ENCODE results near the gene LGALS13.
A peak's percentile ranks its signal among the peaks of the same experiment; 100 is the strongest.
"Not testable (repeated sequence)": the region's sequence is repeated elsewhere in the genome, so short reads cannot be mapped to it uniquely, and the experiment has no call there.

Gene LGALS13

GRCh38 chr19:39627631-39628030, 25.3 kb downstream of the LGALS13 start:
- not testable (repeated sequence) for H4K20me1 ChIP-seq (ENCODE audit: insufficient read depth, low read length); H3K27ac ChIP-seq (ENCODE audit: low read length); H3K9ac ChIP-seq (ENCODE audit: low read length); H3K4me3 ChIP-seq (ENCODE audit: low read length); H3K4me1 ChIP-seq (ENCODE audit: low read length); H2AFZ ChIP-seq (ENCODE audit: low read depth, low read length); H3K79me2 ChIP-seq (ENCODE audit: low read length); H3K4me2 ChIP-seq (ENCODE audit: low read length); H3K36me3 ChIP-seq (replicated peaks; ENCODE audit: low read depth, low read length); H3K9me3 ChIP-seq (ENCODE audit: insufficient read depth, low read length)
- H3K27me3 ChIP-seq (ENCODE audit: low read depth, low read length) = peaks cover 27% of the 10 kb centered on the region; the same call in 1 of the 2 replicates
- TF ChIP-seq CTCF (IDR thresholded peaks at IDR 0.05; ENCODE audit: low read depth, low read length) = 0 out of 2 replicates have a peak, but pooled peaks have one; percentile 6

GRCh38 chr19:39631178-39631577, 28.9 kb downstream of the LGALS13 start:
- no peak overlapping the region for H3K4me2 ChIP-seq (ENCODE audit: low read length)
- H3K27ac ChIP-seq (ENCODE audit: low read length) = no peak overlapping the region
- no peaks in the 10 kb centered on the region for H3K9me3 ChIP-seq (ENCODE audit: insufficient read depth, low read length)
- H2AFZ ChIP-seq (ENCODE audit: low read depth, low read length) = no peak overlapping the region
- TF ChIP-seq CTCF (IDR thresholded peaks at IDR 0.05; ENCODE audit: low read depth, low read length) = no peak
- TF ChIP-seq EZH2phosphoT487 (IDR thresholded peaks at IDR 0.05; ENCODE audit: low read depth) = no peak
- H3K4me3 ChIP-seq (ENCODE audit: low read length) = no peak overlapping the region
- no peaks in the 10 kb centered on the region for H3K4me1 ChIP-seq (ENCODE audit: low read length)
- H3K36me3 ChIP-seq (replicated peaks; ENCODE audit: low read depth, low read length) = no peaks in the 10 kb centered on the region
- no peak overlapping the region for H3K9ac ChIP-seq (ENCODE audit: low read length)
- H4K20me1 ChIP-seq (ENCODE audit: insufficient read depth, low read length) = no peaks in the 10 kb centered on the region
- H3K27me3 ChIP-seq (ENCODE audit: low read depth, low read length) = peaks cover 21% of the 10 kb centered on the region; the same call in 1 of the 2 replicates
- H3K79me2 ChIP-seq (ENCODE audit: low read length) = no peaks in the 10 kb centered on the region

- H4K20me1 ChIP-seq (ENCODE audit: insufficient read depth, low read length) = no peaks in the 10 kb centered on the region
- TF ChIP-seq CTCF (IDR thresholded peaks at IDR 0.05; ENCODE audit: low read depth, low read length) (no peak), EZH2phosphoT487 (IDR thresholded peaks at IDR 0.05; ENCODE audit: low read depth) (no peak)
- no peak overlapping the region for H3K9ac ChIP-seq (ENCODE audit: low read length)
- H3K4me1 ChIP-seq (ENCODE audit: low read length) = no peaks in the 10 kb centered on the region
- H3K27ac ChIP-seq (ENCODE audit: low read length) = no peak overlapping the region
- no peaks in the 10 kb centered on the region for H3K9me3 ChIP-seq (ENCODE audit: insufficient read depth, low read length)
- no peak overlapping the region for H3K4me3 ChIP-seq (ENCODE audit: low read length)
- H3K4me2 ChIP-seq (ENCODE audit: low read length) = no peak overlapping the region
- H3K79me2 ChIP-seq (ENCODE audit: low read length) = no peaks in the 10 kb centered on the region
- H2AFZ ChIP-seq (ENCODE audit: low read depth, low read length) = no peak overlapping the region
- peaks cover 21% of the 10 kb centered on the region for H3K27me3 ChIP-seq (ENCODE audit: low read depth, low read length)
- H3K36me3 ChIP-seq (replicated peaks; ENCODE audit: low read depth, low read length) = no peaks in the 10 kb centered on the region
These were observed 29.3 kb downstream of the LGALS13 start for GRCh38 chr19:39631626-39632025.

GRCh38 chr19:39637891-39638290, 35.6 kb downstream of the LGALS13 start:
- no peaks in the 10 kb centered on the region for H3K79me2 ChIP-seq (ENCODE audit: low read length)
- H3K4me2 ChIP-seq (ENCODE audit: low read length) = no peak overlapping the region
- no peaks in the 10 kb centered on the region for H3K36me3 ChIP-seq (replicated peaks; ENCODE audit: low read depth, low read length)
- TF ChIP-seq CTCF (IDR thresholded peaks at IDR 0.05; ENCODE audit: low read depth, low read length) (no peak), EZH2phosphoT487 (IDR thresholded peaks at IDR 0.05; ENCODE audit: low read depth) (no peak)
- no peaks in the 10 kb centered on the region for H3K9me3 ChIP-seq (ENCODE audit: insufficient read depth, low read length)
- no peaks in the 10 kb centered on the region for H3K4me1 ChIP-seq (ENCODE audit: low read length)
- no peak overlapping the region for H3K9ac ChIP-seq (ENCODE audit: low read length)
- H3K27ac ChIP-seq (ENCODE audit: low read length) = no peak overlapping the region
- H3K27me3 ChIP-seq (ENCODE audit: low read depth, low read length) = peaks cover 22% of the 10 kb centered on the region
- H2AFZ ChIP-seq (ENCODE audit: low read depth, low read length) = no peak overlapping the region
- no peak overlapping the region for H3K4me3 ChIP-seq (ENCODE audit: low read length)
- H4K20me1 ChIP-seq (ENCODE audit: insufficient read depth, low read length) = no peaks in the 10 kb centered on the region

Measured in OCI-LY3 (cell line).